Stimulated activated CD8-positive, alpha-beta memory T cell treated with anti-CD3 and anti-CD28 coated beads, Interleukin-4, amount 100 ng/mL, for 1 hour (primary cell): ENCODE results near the gene CDK11A.
"Not testable (repeated sequence)": the region's sequence is repeated elsewhere in the genome, so short reads cannot be mapped to it uniquely, and the experiment has no call there.

Experiments
- DNase-seq, 2 donors: peaks; one replicate each; pipeline ENCODE4 v3.0.0-alpha.2; 2020; ENCODE audit warnings: low read depth in 2 of 2, low spot score in 1 of 2

The CDK11A gene

DNA sequence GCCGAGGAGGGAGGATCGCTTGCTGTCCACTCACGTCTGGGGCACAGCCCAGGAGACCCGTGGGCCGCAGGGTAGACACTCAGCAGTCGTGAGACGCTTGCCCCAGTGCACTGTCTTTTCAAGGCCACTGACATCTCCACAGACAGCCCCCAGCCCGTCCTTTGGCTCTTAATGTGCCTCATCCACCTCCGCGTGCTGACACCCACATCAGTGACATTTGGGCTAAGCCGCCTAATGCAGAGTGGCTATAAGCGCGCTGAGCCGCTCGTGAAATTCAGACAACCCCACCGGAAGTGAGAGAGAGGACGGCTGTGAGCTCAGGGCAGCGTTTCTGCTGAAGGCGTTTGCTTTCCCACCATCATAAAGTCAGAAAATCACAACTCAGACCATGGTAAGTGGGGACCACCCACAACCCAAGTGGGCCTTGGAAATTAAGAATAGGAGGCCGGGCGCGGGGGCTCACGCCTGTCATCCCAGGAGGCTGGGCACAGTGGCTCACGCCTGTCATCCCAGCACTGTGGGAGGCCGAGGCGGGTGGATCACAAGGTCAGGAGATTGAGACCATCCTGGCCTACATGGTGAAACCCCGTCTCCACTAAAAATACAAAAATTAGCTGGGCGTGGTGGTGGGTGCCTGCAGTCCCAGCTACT lies 40.0 kb downstream of the CDK11A start:
- DNase-seq, result no peak

GRCh38 chr1:1683104-1683905 lies 40.9 kb downstream of the CDK11A start:
- DNase-seq, result no peak

- DNase-seq, result no peak
Measured at GRCh38 chr1:1680912-1681273, 43.3 kb downstream of the CDK11A start.

DNA sequence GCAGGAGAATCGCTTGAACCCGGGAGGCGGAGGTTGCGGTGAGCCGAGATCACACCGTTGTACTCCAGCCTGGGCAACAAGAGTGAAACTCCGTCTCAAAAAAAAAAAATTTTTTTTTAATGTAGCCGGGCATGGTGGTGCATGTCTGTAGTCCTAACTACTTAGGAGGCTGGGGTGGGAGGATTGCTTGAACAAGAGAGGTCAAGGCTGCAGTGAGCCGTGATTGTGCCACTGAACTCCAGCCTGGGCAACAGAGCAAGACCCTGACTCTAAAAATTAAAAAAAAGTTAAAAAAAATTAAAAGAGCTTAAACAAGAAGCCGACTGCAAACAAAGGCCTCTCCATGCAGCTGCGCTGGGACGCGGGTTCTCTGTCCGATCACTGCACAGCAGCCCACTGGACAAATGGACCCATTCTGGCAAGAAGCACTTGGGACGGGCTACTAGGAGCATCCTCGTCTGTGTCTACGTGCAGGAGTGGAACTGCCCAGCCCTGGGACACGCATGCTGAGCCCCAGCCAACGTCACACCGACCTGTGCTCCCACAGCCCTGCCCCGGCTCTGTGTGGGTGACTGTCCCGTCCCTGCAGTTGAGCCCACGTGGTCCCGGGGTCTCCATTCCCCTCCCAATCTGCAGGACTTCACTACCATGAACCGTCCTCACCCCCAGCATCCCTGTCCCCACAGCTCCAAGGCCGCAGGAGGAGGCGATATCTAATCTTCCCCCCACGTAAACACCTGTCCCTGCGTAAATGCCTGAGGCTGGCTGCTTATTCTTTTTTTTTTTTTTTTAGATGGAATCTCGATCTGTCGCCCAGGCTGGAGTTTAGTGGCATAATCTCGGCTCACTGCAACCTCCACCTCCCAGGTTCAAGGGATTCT lies 43.9 kb downstream of the CDK11A start:
- no peak for DNase-seq

DNA sequence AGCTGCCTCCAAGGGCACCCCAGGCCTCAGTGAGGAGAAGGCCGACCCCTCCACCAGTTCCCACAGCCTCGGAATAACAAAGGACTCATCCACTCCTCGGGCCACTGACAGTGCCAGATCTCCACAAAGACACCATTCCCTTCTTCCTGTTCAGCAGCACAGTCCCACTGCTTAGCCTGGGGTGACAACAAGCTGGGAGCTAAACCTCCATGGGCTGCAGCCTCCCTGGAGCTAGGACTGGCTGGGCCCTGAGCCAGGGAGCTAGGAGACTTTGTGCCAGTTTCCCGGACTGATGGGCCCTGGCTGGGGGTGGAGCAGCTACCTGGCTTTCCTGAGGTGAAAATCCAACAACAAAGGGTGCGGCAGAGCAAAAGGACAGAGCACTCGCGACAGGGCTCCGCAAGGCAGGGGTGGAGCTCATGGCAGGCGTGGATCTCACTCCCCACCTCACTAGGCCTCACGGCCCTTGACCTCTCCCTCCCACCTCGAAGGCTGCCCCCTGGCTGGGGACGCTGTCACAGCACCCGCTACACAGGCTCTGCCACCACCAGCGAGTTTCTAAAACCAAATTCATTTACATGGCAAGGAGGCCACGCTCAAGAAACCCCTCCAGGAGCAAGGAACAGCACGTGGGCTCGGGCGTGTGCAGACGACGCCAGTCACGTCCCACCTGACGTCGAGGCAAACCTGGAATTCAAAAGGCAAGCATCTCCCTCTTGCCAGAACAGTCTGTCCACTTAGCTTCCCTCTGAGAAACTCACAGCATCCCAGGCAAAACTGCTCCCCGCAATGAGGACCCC lies 45.4 kb downstream of the CDK11A start:
- DNase-seq, result peak in 1 of 2 donors; percentile 19

GRCh38 chr1:1677718-1678580 lies 46.2 kb downstream of the CDK11A start:
- DNase-seq, result peak in 1 of 2 donors; percentile 25

DNA sequence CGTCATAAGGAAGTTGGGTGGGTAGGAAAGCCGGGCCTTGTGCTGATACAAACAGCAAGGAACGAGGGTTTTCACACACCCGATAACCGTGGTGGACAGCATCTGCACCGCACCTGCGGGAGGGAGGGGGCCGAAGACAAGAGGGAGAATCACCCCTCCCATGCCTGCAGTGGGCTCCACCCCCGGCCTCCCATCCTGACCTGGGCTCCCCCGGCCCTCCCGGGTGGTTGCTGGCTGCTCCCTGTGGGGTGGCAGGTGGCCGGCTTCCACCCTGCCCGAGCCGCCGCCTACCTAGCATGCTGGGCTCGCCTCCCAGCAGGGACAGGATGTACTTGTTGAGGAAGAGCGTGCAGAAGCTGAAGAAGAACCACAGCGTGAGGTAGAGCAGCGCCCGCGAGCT lies 48.1 kb downstream of the CDK11A start:
- DNase-seq, result not testable (repeated sequence)

GRCh38 chr1:1675218-1675617 lies 48.9 kb downstream of the CDK11A start:
- not testable (repeated sequence) for DNase-seq

DNA sequence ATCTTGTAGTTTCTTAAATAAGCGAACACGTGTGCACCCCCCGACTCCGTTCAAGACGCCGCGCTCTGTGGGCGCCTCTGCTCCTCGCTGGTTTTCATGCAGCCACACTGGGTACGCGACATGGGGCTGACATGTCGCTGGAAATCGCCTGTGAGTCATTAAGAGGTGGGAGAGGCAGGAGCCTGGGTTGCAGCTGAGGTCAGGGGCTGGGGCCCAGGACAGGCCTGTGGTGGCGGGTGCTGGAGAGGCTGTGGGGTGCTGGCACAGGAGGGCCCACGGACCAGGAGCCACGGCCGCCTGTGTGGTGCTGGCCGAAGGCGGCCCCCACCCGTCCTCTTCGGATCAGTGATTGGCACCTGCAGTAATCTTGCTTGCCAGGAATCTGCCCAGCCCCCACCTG lies 49.4 kb downstream of the CDK11A start:
- not testable (repeated sequence) for DNase-seq

GRCh38 chr1:1672181-1672965 lies 51.8 kb downstream of the CDK11A start:
- no peak for DNase-seq

DNA sequence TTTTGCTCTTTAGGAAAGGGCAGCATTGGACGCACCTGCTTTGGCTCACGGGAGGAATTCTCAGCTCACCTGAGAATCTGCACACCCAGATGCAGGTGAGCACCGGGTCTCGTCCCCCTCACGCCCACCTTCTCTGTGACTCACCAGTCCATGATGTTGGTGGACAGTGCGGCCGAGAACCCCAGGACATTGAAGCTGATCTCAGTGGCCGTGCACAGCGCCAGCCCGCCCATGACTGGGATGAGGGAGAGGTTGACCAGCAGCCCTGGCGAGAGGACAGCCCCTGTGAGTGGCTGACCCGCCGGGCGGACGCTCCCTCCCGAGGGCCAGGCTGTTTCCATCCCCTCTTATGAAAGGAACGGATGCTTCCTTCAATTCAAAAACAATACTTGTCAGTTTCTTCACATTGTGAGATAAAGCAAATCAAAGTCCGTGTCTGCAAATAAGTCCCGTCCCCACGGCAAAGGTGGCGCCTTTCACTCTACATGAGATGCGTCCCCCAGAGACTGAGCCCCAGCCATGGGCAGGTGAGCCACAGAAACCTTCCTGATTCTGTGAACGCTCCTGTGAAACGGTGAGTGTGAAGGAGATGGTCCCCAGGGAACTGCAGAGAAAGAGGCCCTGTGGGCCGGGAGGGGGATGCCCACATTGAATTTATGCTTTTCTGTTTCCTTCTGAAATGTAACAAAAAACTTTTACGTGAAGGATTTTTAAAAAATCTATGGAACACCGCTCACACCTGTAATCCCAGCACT lies 52.6 kb downstream of the CDK11A start:
- DNase-seq, result no peak

- no peak for DNase-seq
Measured at GRCh38 chr1:1670866-1671265, 53.3 kb downstream of the CDK11A start.

GRCh38 chr1:1669468-1670440 lies 54.4 kb downstream of the CDK11A start:
- DNase-seq, result no peak

DNA sequence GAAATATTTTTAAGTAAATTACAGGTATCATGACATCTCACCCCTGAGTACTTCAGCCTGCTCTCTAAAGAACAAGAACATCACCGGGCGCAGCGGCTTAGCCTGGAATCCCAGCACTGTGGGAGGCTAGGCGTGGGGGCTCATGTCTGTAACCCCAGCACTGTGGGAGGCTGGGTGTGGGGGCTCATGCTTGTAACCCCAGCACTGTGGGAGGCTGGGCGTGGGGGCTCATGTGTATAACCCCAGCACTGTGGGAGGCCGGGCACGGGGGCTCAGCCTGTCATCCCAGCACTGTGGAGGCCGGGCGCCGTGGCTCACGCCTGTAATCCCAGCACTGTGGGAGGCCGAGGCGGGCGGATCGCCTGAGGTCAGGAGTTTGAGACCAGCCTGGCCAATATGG lies 57.6 kb downstream of the CDK11A start:
- no peak for DNase-seq

- no peak for DNase-seq
Measured at GRCh38 chr1:1665815-1666251, 58.3 kb downstream of the CDK11A start.

DNA sequence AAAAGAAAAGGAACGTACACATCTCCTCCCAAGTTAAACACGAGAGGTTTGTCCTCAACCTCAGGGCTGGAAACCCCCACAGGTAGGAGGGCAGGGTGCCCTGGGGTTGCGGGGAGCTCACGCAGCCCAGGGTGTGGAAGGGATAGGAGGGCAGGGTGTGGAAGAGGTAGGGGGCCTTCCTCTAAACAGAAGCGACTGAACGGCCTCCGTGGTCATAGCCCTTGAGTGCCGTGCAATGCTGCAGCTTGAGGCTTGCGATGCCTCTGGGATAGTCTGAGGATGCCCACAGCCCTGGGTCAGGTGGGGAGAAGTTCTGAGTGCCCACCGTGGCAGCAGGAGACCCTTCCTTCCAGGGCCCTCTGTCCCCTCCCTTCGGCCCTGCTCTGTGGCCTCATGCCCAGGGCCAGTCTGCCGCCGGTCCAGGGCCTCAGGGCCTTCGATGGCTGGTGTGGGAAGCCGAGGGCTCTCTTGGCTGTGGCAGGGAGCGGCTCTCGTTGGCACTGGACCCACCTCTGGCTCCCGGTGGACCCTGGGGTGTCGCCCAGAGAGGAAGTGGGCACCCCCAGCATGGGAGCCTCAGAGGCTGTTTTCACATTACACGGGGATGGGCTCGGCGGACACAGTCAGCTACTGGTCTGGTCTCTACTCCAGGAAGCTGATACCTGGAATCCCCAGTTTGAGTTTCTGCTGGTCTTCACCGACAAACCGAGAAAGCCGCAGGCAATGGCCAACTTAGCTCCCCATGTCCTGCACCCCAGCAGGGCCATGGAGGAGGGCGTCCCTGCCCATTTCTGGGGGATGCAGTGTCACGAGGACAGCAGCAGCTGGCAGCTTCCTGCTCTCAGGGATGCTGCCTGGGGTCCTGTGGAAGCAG lies 59.0 kb downstream of the CDK11A start:
- no peak for DNase-seq
